Activated CD4-positive, alpha-beta memory T cell treated with anti-CD3 and anti-CD28 coated beads for 36 hours (primary cell): ENCODE data around the gene RAN. TPM values are rescaled to one million over a fixed set of nuclear protein-coding genes. Genes with fewer than 3 reads are reported as not detected.
"Not testable (repeated sequence)": the region's sequence is repeated elsewhere in the genome, so short reads cannot be mapped to it uniquely, and the experiment has no call there.

Experiments used
- CTCF ChIA-PET: fragments of 350-600 bp; sonication (Branson Sonifier 250); formaldehyde crosslinking; loops from one replicate; lab custom pipeline; 2021; ENCODE audit warnings: antibody characterized with exemption, inconsistent platforms; lab: Charles Lee
- POLR2A ChIA-PET: fragments of 350-600 bp; sonication (Branson Sonifier 250); formaldehyde crosslinking; loops from one replicate; lab custom pipeline; 2021; ENCODE audit warnings: antibody characterized with exemption; lab: Charles Lee
- DNase-seq: peaks from one replicate; pipeline ENCODE4 v3.0.0-alpha.2; 2020
- H3K27ac Mint-ChIP-seq: one replicate; pipeline ENCODE4 v1.8.0; 2021; ENCODE audit warnings: mixed read lengths
- H3K27me3 Mint-ChIP-seq: one replicate; pipeline ENCODE4 v1.8.0; 2021; ENCODE audit warnings: mixed read lengths
- H3K36me3 Mint-ChIP-seq: one replicate; pipeline ENCODE4 v1.8.0; 2021; ENCODE audit warnings: mixed read lengths
- H3K4me1 Mint-ChIP-seq: one replicate; pipeline ENCODE4 v1.8.0; 2021; ENCODE audit warnings: low read depth, mixed read lengths
- H3K4me3 Mint-ChIP-seq: one replicate; pipeline ENCODE4 v1.8.0; 2021; ENCODE audit warnings: mild to moderate bottlenecking, mixed read lengths
- H3K9me3 Mint-ChIP-seq: one replicate; pipeline ENCODE4 v1.8.0; 2021; ENCODE audit warnings: mixed read lengths
- intact Hi-C: fragments of 100-400 bp; cut with micrococcal nuclease; formaldehyde crosslinking; loops from one replicate; pipeline ENCODE4 v1.15.1; 2023
- total RNA-seq, 2 experiments: library from RNA; stranded (reverse); gene quantifications; one replicate each; pipeline ENCODE4 v1.2.3, GENCODE V29; 2021

RAN gene
- total RNA-seq, 2 experiments from 2014 or later = 2,100 to 2,144 TPM

DNA sequence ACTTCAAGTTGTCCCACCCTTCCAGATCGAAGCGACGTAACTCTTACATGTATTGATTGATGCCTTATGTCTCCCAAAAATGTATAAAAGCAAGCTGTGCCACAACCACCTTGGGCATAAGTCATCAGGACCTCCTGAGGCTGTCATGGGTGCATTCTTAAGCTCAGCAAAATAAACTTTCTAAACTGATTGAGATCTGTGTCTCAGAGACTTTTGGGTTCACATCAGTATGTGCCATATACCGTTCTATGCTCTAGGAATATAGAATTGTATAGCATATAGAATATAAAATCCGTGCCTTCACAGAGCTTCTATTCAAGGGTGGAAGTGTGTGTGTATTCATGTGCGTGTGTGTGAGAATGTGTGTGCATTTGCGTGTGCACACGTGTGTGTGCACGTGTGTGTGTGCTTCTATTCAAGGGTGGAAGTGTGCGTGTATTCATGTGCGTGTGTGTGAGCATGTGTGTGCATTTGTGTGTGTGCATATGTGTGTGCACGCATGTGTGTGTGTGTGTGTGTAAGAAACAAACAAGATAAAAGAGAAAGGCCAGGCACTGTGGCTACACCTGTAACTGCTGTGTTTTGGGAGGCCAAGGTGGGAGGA, 21.3 kb upstream of the RAN start:
- intact Hi-C loops = no loop called here
- no peaks in the 10 kb centered on the region for H3K9me3 Mint-ChIP-seq
- H3K4me3 Mint-ChIP-seq = no peak overlapping the region
- H3K36me3 Mint-ChIP-seq = no peaks in the 10 kb centered on the region
- H3K4me1 Mint-ChIP-seq = no peaks in the 10 kb centered on the region
- no peak for DNase-seq
- ChIA-PET CTCF (interaction anchor here (0.8 kb wide), 1 partner anchor 11 kb away, joined by 3 read pairs; the partner anchor contains the start of gene STX2), POLR2A (no interaction called here)
- peaks cover 1% of the 10 kb centered on the region for H3K27me3 Mint-ChIP-seq
- no peak overlapping the region for H3K27ac Mint-ChIP-seq

DNA sequence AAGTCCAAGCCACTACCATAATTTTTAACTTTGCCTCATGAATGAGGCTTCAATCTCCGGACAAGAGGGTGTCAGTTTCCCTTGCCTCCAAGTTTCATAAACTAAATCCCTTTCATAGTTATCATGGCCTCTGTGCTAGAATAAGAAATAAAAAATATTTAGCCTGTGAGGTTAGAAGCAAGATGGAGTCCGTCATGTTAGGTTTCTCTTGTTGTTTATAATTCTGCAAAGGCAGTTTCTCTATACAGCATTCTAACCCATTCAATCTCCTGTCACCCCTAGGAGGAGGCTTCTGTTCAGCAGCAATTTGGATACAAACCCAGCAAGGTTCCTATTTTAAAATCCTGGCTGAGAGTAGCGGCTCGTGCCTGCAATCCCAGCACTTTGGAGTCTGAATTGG, 15.8 kb upstream of the RAN start:
- Mint-ChIP-seq H3K27me3 (peaks cover 3% of the 10 kb centered on the region), H3K4me3 (no peak overlapping the region), H3K36me3 (peaks cover 5% of the 10 kb centered on the region), H3K4me1 (peaks cover 5% of the 10 kb centered on the region), H3K9me3 (peaks cover 11% of the 10 kb centered on the region), H3K27ac (no peak overlapping the region)
- DNase-seq = no peak
- POLR2A ChIA-PET = no interaction called here
- CTCF ChIA-PET = interaction anchor here (1.4 kb wide), 1 partner anchor 11 kb away, joined by 3 read pairs; no protein-coding TSS in a partner anchor
- intact Hi-C loops = no loop called here

- CTCF ChIA-PET = interaction anchor here (1.2 kb wide), 1 partner anchor 13 kb away, joined by 5 read pairs; no protein-coding TSS in a partner anchor
- DNase-seq = no peak
- Mint-ChIP-seq H3K36me3 (peaks cover 5% of the 10 kb centered on the region), H3K4me1 (peaks cover 5% of the 10 kb centered on the region), H3K27me3 (peaks cover 3% of the 10 kb centered on the region), H3K27ac (no peak overlapping the region), H3K4me3 (no peak overlapping the region), H3K9me3 (peaks cover 11% of the 10 kb centered on the region)
- POLR2A ChIA-PET = no interaction called here
- intact Hi-C loops = no loop called here
These were observed 13.8 kb upstream of the RAN start for GRCh38 chr12:130858084-130858483.

DNA sequence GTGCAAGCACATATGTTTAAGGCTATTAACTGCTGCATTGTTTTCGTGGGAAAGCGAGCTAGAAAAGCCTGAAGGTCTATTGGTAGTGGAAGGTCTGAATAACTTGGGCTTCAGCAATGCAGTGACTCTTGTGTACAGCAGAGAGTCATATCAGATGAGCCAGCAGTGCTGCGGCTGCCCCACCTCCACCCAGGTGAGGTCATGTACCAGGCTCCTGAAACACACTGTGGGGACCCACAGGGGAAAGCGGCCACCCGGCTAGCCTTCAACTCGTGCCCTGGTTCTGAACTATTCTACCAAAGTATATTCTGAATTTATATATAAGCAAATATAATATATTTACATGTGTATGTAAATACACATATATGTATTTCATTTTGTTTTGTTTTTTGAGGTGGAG, 12.7 kb upstream of the RAN start:
- Mint-ChIP-seq H3K4me3 (no peak overlapping the region), H3K36me3 (peaks cover 5% of the 10 kb centered on the region), H3K9me3 (peaks cover 11% of the 10 kb centered on the region), H3K4me1 (peaks cover 5% of the 10 kb centered on the region), H3K27me3 (peaks cover 3% of the 10 kb centered on the region), H3K27ac (no peak overlapping the region)
- ChIA-PET POLR2A (interaction anchor here (0.7 kb wide), 1 partner anchor 31 kb away, joined by 3 read pairs; no protein-coding TSS in a partner anchor), CTCF (interaction anchor here (0.7 kb wide), 1 partner anchor 460 kb away, joined by 3 read pairs; no protein-coding TSS in a partner anchor)
- DNase-seq = no peak
- intact Hi-C loops = no loop called here

GRCh38 chr12:130860311-130860710, 11.6 kb upstream of the RAN start:
- POLR2A ChIA-PET = no interaction called here
- DNase-seq = no peak
- H3K4me3 Mint-ChIP-seq = no peak overlapping the region
- H3K4me1 Mint-ChIP-seq = peaks cover 5% of the 10 kb centered on the region
- H3K27me3 Mint-ChIP-seq = peaks cover 3% of the 10 kb centered on the region
- H3K9me3 Mint-ChIP-seq = peaks cover 11% of the 10 kb centered on the region
- CTCF ChIA-PET = no interaction called here
- no peak overlapping the region for H3K27ac Mint-ChIP-seq
- H3K36me3 Mint-ChIP-seq = peaks cover 5% of the 10 kb centered on the region
- intact Hi-C loops = no loop called here

DNA sequence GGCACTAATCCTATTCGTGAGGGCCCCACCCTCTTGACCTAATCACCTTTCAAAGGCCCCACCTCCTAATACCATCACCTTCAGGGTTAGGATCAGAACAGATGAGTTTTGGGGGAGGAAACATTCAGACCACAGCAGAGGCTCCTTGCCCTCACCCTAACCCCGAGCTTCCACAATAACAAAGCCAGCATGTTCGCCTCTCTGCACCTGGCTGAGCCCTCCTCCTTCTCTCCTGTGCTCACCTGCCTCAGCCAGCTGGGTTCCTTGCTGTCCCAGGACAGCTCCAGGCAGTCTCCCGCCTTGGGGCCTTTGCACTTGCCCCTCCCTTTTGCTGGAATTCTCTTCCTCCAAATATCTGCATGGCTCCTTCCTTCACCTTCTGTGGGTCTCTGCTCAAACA, 9.7 kb upstream of the RAN start:
- Mint-ChIP-seq H3K4me1 (peaks cover 3% of the 10 kb centered on the region), H3K27me3 (no peaks in the 10 kb centered on the region), H3K9me3 (peaks cover 6% of the 10 kb centered on the region), H3K27ac (no peak overlapping the region), H3K4me3 (no peak overlapping the region), H3K36me3 (peaks cover under 1% of the 10 kb centered on the region)
- intact Hi-C loops = no loop called here
- ChIA-PET CTCF (no interaction called here), POLR2A (no interaction called here)
- DNase-seq = no peak

- H3K36me3 Mint-ChIP-seq, CTCF ChIA-PET, H3K4me1 Mint-ChIP-seq, H3K4me3 Mint-ChIP-seq, H3K9me3 Mint-ChIP-seq, H3K27ac Mint-ChIP-seq, DNase-seq, H3K27me3 Mint-ChIP-seq, intact Hi-C loops, POLR2A ChIA-PET: not testable (repeated sequence)
These were observed 9.1 kb upstream of the RAN start for GRCh38 chr12:130862771-130863170.

DNA sequence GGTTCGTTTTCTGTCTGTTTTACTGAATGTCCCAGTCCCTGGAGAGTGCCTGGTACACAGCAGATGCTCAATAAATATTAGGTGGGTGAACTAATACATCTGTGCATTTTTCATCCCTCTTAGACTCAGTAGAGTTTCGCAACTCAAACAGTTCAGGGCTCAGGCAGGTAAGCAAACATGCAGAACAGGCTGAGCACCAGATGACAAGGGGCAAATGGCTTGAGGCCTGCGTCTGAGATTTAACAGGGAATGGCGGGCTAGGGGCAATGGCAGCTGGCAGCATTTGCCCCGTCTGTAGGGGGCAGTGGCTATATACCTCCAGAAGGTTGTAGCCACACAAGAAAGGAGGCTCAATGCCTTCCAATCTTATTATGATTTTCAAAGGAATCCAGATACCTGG, 8.6 kb upstream of the RAN start:
- CTCF ChIA-PET = no interaction called here
- intact Hi-C loops = no loop called here

GRCh38 chr12:130868412-130868811, 3.5 kb upstream of the RAN start:
- Mint-ChIP-seq H3K4me1 (peaks cover 24% of the 10 kb centered on the region), H3K27ac (peak overlapping the region; percentile 72), H3K27me3 (no peaks in the 10 kb centered on the region), H3K36me3 (peaks cover 14% of the 10 kb centered on the region), H3K9me3 (no peaks in the 10 kb centered on the region), H3K4me3 (no peak overlapping the region)
- intact Hi-C loops = no loop called here
- DNase-seq = no peak
- CTCF ChIA-PET = no interaction called here
- POLR2A ChIA-PET = no interaction called here

More for the DNA sequence above, 8.6 kb upstream of the RAN start:
- no peaks in the 10 kb centered on the region for H3K9me3 Mint-ChIP-seq
- no peaks in the 10 kb centered on the region for H3K36me3 Mint-ChIP-seq
- H3K27me3 Mint-ChIP-seq = no peaks in the 10 kb centered on the region
- no peak for DNase-seq
- no peak overlapping the region for H3K27ac Mint-ChIP-seq
- no peak overlapping the region for H3K4me3 Mint-ChIP-seq
- POLR2A ChIA-PET = no interaction called here
- peaks cover 6% of the 10 kb centered on the region for H3K4me1 Mint-ChIP-seq

- Mint-ChIP-seq H3K36me3 (peaks cover 35% of the 10 kb centered on the region), H3K27ac (peak overlapping the region; percentile 96), H3K9me3 (no peaks in the 10 kb centered on the region), H3K4me3 (peak overlapping the region; percentile 84), H3K27me3 (no peaks in the 10 kb centered on the region), H3K4me1 (peaks cover 42% of the 10 kb centered on the region)
- DNase-seq = peak; percentile 86
- CTCF ChIA-PET = interaction anchor here (0.8 to 1.9 kb wide), 9 partner anchors 13 to 105 kb away, joined by 3 to 12 read pairs (median 4); partner anchors contain the start of gene STX2
- intact Hi-C loops = loop anchor here (1.0 to 10.0 kb wide), 5 partner anchors 31 to 1024 kb away; partner anchors contain the start of genes STX2 and ULK1
- POLR2A ChIA-PET = interaction anchor here (0.8 to 1.3 kb wide), 5 partner anchors 9 to 42 kb away, joined by 3 to 6 read pairs (median 4); partner anchors contain the start of gene STX2
These were observed 1.2 kb upstream of the RAN start for GRCh38 chr12:130870442-130871285.

DNA sequence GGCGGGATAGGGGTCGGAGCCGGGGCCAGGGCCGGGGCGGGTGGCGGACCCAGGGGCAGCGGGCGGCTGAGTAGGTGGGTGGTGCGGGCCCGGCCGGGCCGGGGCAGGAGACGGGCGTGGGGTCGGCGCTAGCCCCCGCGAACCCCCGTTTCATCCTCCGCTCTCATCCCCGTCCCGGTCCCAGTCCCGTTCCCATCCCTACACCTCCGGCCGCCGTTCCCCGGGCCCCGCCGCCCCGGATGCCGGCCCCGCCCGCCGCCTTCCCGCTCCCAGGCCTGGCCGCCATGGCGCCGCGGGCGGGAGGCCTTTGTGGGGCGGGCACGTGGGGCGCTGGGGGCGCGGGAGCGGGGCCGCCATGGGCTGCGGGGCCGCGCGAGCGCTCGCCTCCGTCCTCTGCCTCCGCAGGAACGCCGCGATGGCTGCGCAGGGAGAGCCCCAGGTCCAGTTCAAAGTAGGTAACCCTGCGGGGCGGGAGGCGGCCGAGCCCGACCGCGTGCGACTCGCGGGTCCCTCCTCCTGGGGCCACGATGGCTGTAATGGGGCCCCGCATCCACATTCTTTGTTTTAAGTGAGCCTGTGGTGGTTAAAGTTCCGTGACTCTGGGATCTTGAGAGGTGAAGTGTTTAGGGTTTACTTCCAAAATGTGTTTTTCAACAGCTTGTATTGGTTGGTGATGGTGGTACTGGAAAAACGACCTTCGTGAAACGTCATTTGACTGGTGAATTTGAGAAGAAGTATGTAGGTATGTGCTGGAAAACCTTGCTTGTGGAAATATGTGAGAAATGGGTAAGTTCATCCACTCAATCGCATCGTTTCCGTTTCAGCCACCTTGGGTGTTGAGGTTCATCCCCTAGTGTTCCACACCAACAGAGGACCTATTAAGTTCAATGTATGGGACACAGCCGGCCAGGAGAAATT, 572 bp downstream of the RAN start:
- H3K9me3 Mint-ChIP-seq = no peaks in the 10 kb centered on the region
- H3K4me3 Mint-ChIP-seq = peak overlapping the region; percentile 99
- intact Hi-C loops = loop anchor here (1.0 to 10.0 kb wide), 5 partner anchors 110 to 1022 kb away; partner anchors contain the start of gene ULK1
- ChIA-PET CTCF (interaction anchor here (1.5 kb wide), 1 partner anchor 46 kb away, joined by 5 read pairs; no protein-coding TSS in a partner anchor), POLR2A (no interaction called here)
- H3K27me3 Mint-ChIP-seq = no peaks in the 10 kb centered on the region
- H3K27ac Mint-ChIP-seq = peak overlapping the region; percentile 99
- H3K36me3 Mint-ChIP-seq = peaks cover 53% of the 10 kb centered on the region
- peaks cover 57% of the 10 kb centered on the region for H3K4me1 Mint-ChIP-seq
- peak; percentile 55 for DNase-seq
